Heart left ventricle (tissue), 16 donors: ENCODE measurements around the gene DNM2. TPM values are rescaled to one million over a fixed set of nuclear protein-coding genes. Genes with fewer than 3 reads are reported as not detected.
A peak's percentile ranks its signal among the peaks of the same experiment; 100 is the strongest.

ENCODE experiments used
- ATAC-seq, 4 donors: fragments of 200-7000 bp; cut with Tn5 transposase; one replicate each; pipeline ENCODE4 v1.9.1; 2020 to 2022; ENCODE audit warnings: moderate library complexity in 4 of 4, mild to moderate bottlenecking in 3 of 4, moderate number of reproducible peaks in 1 of 4
- DNase-seq, 5 donors: peaks; one replicate each; pipeline ENCODE4 v3.0.0-alpha.2; 2020
- H3K27ac ChIP-seq, 12 donors: fragments of 200-600 bp; sonication (generic) in 4 of 12; one replicate each; pipeline versions ENCODE4 v1.5.0 to v1.8.0; 2016 to 2022; ENCODE audit warnings: mild to moderate bottlenecking in 2 of 12
- H3K27me3 ChIP-seq, 9 donors: fragments of 200-600 bp; sonication (generic) in 2 of 9; one replicate each; pipeline versions ENCODE4 v1.5.1 to v1.8.0; 2016 to 2022; ENCODE audit warnings: mild to moderate bottlenecking in 3 of 9
- H3K36me3 ChIP-seq, 9 donors: fragments of 200-600 bp; sonication (generic) in 2 of 9; one replicate each; pipeline versions ENCODE4 v1.5.0 to v1.8.0; 2018 to 2022; ENCODE audit warnings: mild to moderate bottlenecking in 2 of 9
- H3K4me1 ChIP-seq, 12 donors: fragments of 200-600 bp; sonication (generic) in 4 of 12; one replicate each; pipeline versions ENCODE4 v1.5.0 to v1.8.0; 2016 to 2022; ENCODE audit warnings: mild to moderate bottlenecking in 3 of 12
- H3K4me3 ChIP-seq, 12 donors: fragments of 200-600 bp; sonication (generic) in 4 of 12; one replicate each; pipeline versions ENCODE4 v1.5.0 to v1.8.0; 2017 to 2022; ENCODE audit warnings: mild to moderate bottlenecking in 9 of 12, moderate library complexity in 4 of 12
- H3K9me3 ChIP-seq, 12 donors: fragments of 200-600 bp; sonication (generic) in 4 of 12; one replicate each; pipeline versions ENCODE4 v1.5.0 to v1.8.0; 2016 to 2022; ENCODE audit warnings: mild to moderate bottlenecking in 1 of 12
- POLR2A ChIP-seq, 2 donors: fragments of 450-650 bp; IDR thresholded peaks; one replicate each; pipeline ENCODE4 v1.6.1; 2017; ENCODE audit warnings: antibody characterized with exemption in 2 of 2, mild to moderate bottlenecking in 2 of 2, moderate library complexity in 2 of 2
- WGBS, 4 donors: extraction: QIAGEN DNeasy Blood & Tissue Kit in 2 of 4; methylation state at CpG; one replicate each; pipeline versions ENCODE4 v1.1.5 to v1.1.7; 2013 to 2018; 5-methylcytosine and 5-hydroxymethylcytosine counted together
- intact Hi-C, 10 donors: fragments of 100-400 bp; cut with DNase I; formaldehyde crosslinking; loops; one replicate each; pipeline versions ENCODE4 v1.11.1 to v1.14.2; 2022
- polyA plus RNA-seq, 2 donors: library from polyadenylated mRNA; stranded (reverse); fragments of 200-250 nt; gene quantifications; one replicate each; pipeline ENCODE4 v1.2.3, GENCODE V29; 2013
- total RNA-seq, 9 donors: library from RNA; depleted of rRNA in 2 of 9; stranded (reverse); fragments of >200 nt in 2 of 9; fragmentation: NEBNext Ultra II Directional in 3 of 9; extraction: Animal tissue kit (Norgen Biotek cat#: 25700) in 3 of 9; gene quantifications; one replicate each; pipeline versions ENCODE4 v1.1.0 to v1.2.4, GENCODE V29; 2016 to 2023
- TF ChIP-seq, protein P1 (sequence below), 12 donors: fragments of 200-600 bp; sonication (generic) in 4 of 12; IDR thresholded peaks; one replicate each; pipeline versions ENCODE4 v1.5.0 to v1.8.0; 2018 to 2022; ENCODE audit warnings: antibody characterized with exemption in 12 of 12, mild to moderate bottlenecking in 5 of 12
- donor health status: ischemic (EF 13 %, LVEDD 7.1; RV severe dilation, severe dysfunction).
- donor health status: healthy with polysubstance abuse.
- donor health status: DM: no; HTN: yes; CAD: no.
- donor health status: DM: no; HTN: no; CAD: no.
- donor health status: ischemic (EF 25% LVEDD 6.9; RV normal size, moderate dysfunction).
- donor health status: ischemic (EF 25% LVEDD 5.7; RV mildly dilated, moderate dysfunction).
- donor health status: healthy.
- donor health status: DM: yes; HTN: yes; CAD: no.
- donor health status: ischemic (EF 35%, LVEDD 5.7; RV mildly dilated, moderate dysfunction).
- donor health status: nonischemic (EF 11% LVEDD 7.7; RV severe dilation, severe dysfunction).
- donor health status: DM: yes; HTN: yes; CAD: no.
- donor health status: PGD.
- donor health status: ischemic (EF 29% LVEDD 5.4; RV normal size, mild dysfunction).
- donor health status: nonischemic (EF 23%, LVEDD 6.1; RV moderate dilation, normal function).

Gene DNM2
- total and polyA plus RNA-seq, 11 donors, result 98.9 to 204 (median 131) TPM

DNA sequence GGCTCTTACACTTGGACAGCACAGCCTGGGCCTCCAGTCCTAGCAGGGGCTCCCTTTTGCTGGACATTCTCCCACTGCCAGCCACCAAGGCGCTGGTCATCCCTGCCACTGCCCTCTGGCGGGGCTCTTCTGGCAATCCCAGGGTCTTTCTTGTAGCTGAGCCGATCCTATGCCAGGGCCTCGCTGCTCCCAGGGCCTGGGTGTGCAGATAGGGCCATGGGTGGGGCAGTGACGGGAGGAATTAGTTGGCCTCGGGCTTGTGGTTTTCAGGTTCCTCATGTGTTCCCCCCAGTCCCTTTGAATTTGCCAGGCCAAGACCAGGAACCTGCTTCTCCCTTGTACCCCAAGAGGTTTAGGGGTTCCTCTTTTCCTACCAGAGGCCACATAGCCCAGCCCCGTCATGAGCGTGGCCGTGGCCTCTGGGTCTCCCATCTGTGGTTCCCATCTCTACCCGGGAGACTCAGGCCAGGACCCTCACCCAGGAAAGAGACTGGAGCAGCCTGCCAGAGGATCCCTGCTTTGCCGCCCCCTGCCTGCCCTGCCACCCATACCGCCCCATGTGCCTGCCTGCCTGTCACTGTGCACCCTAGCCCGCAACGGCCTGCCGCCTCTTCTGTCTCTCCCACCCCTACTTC lies 91.9 kb downstream of the DNM2 start:
- no peak overlapping the region for H3K4me3 ChIP-seq
- DNase-seq (no peak), ATAC-seq (peak in 2 of 4 donors; percentile 5 to 12)
- H3K36me3 ChIP-seq, result peaks cover 0 to 97% (median 92%) of the 10 kb centered on the region in 9 donors
- no peaks in the 10 kb centered on the region for H3K9me3 ChIP-seq
- 88 to 94% (median 92%) methylated on average over 13 to 15 of the region's 15 CpGs for WGBS, 4 donors
- H3K27ac ChIP-seq, result peak overlapping the region in 1 of 12 donors; percentile 74
- peaks cover 0 to 74% (median 0%) of the 10 kb centered on the region in 12 donors for H3K4me1 ChIP-seq
- TF ChIP-seq POLR2A (IDR thresholded peaks at IDR 0.05), result no peak
- TF ChIP-seq, protein P1, sequence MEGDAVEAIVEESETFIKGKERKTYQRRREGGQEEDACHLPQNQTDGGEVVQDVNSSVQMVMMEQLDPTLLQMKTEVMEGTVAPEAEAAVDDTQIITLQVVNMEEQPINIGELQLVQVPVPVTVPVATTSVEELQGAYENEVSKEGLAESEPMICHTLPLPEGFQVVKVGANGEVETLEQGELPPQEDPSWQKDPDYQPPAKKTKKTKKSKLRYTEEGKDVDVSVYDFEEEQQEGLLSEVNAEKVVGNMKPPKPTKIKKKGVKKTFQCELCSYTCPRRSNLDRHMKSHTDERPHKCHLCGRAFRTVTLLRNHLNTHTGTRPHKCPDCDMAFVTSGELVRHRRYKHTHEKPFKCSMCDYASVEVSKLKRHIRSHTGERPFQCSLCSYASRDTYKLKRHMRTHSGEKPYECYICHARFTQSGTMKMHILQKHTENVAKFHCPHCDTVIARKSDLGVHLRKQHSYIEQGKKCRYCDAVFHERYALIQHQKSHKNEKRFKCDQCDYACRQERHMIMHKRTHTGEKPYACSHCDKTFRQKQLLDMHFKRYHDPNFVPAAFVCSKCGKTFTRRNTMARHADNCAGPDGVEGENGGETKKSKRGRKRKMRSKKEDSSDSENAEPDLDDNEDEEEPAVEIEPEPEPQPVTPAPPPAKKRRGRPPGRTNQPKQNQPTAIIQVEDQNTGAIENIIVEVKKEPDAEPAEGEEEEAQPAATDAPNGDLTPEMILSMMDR (IDR thresholded peaks at IDR 0.05), result no peak
- no peaks in the 10 kb centered on the region for H3K27me3 ChIP-seq
- intact Hi-C loops, result no loop called here

DNA sequence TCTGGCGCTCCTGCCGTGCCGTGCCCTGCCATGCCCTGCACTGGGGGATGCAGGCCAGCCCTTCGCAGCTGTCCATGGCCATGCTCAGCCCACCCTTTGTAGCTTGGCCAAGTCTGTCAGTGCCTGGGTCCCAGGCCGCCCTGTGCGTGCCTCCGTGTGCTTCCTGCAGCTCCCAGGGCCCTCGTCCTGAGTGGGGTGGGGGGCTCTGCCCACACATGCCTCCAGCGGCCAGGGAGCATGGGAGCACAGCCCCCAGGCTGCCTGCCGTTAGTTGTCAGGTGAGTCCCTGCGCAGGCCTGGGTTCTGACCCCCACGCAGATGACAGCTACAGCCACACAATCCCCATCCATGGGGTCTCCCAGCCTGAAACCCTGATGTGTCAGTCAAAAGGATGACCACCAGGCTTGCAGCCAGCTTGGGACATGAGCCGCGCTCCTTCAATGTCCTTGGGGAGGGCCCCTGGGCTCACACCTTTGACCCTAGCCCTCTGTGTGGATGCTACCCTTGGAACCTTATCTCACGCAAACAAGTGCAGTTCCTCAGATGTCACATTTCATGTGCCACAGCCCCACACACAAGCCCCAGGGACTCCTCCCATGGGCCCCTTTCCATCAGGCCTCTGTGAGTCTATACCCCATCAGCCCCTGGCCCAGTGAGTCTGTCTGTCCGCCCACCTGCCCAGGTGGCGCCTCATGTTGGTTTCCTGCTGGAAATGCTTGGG lies 93.7 kb downstream of the DNM2 start:
- 91 to 96% (median 94%) methylated on average over 12 to 17 of the region's 17 CpGs for WGBS, 4 donors
- ATAC-seq (no peak), DNase-seq (no peak)
- no peak for TF ChIP-seq POLR2A (IDR thresholded peaks at IDR 0.05)
- TF ChIP-seq, protein P1 (IDR thresholded peaks at IDR 0.05), result no peak
- H3K4me1 ChIP-seq, result peaks cover 0 to 73% (median 0%) of the 10 kb centered on the region in 12 donors
- H3K36me3 ChIP-seq, result peaks cover 3 to 96% (median 86%) of the 10 kb centered on the region in 9 donors
- H3K9me3 ChIP-seq, result no peaks in the 10 kb centered on the region
- H3K27ac ChIP-seq, result peak overlapping the region in 1 of 12 donors; percentile 85
- H3K27me3 ChIP-seq, result no peaks in the 10 kb centered on the region
- intact Hi-C loops, result no loop called here
- no peak overlapping the region for H3K4me3 ChIP-seq

DNA sequence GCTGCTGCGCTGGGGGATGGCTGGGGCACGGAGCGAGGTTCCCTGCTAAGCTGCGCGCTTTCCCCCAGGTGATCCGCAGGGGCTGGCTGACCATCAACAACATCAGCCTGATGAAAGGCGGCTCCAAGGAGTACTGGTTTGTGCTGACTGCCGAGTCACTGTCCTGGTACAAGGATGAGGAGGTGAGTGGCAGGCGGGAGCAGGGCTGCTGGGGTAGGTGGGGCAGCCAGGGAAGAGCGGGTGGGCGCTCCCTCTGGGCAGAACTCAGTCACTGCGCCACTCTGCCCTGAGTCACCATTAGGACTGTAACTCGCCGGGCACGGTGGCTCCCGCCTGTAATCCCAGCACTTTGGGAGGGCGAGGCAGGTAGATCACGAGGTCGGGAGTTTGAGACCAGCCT lies 94.3 kb downstream of the DNM2 start:
- no peak for DNase-seq
- 95 to 97% (median 96%) methylated on average over 14 to 19 of the region's 19 CpGs for WGBS, 4 donors
- H3K27ac ChIP-seq, result peak overlapping the region in 1 of 12 donors; percentile 85
- ATAC-seq, result no peak
- intact Hi-C loops, result no loop called here
- peaks cover 3 to 95% (median 88%) of the 10 kb centered on the region in 9 donors for H3K36me3 ChIP-seq
- no peaks in the 10 kb centered on the region for H3K9me3 ChIP-seq
- H3K27me3 ChIP-seq, result no peaks in the 10 kb centered on the region
- H3K4me3 ChIP-seq, result no peak overlapping the region
- peaks cover 0 to 73% (median 0%) of the 10 kb centered on the region in 12 donors for H3K4me1 ChIP-seq
- TF ChIP-seq, protein P1 (IDR thresholded peaks at IDR 0.05), result no peak
- no peak for TF ChIP-seq POLR2A (IDR thresholded peaks at IDR 0.05)

DNA sequence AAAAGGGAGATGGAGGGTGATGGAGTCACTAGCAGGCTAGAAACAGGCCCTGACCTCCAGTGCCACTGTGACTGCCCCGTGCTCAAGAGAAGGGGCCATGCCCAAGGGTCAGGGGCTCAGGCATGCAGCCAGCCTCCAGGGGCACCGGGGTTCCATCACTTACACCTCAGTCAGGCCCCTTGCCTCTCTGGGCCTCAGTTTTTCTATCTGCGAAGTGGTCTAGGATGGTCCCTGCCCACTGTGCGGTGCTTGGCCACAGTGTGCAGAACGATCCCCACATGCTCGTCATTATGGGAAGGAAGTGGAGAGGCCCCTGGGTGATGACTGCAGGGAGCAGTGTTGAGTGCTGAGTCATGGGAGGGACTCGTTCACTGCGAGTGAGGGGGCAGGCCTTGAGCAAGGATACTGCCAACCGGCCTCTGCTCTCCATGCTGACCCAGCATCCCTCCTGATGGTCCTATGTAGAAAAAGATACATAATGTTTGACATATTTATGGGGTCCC lies 95.1 kb downstream of the DNM2 start:
- intact Hi-C loops, result no loop called here
- peak in 3 of 5 donors; percentile 43 to 83 (median 45) for DNase-seq
- H3K36me3 ChIP-seq, result peaks cover 3 to 94% (median 87%) of the 10 kb centered on the region in 9 donors
- no peak overlapping the region for H3K4me3 ChIP-seq
- peaks cover 0 to 73% (median 0%) of the 10 kb centered on the region in 12 donors for H3K4me1 ChIP-seq
- no peaks in the 10 kb centered on the region for H3K27me3 ChIP-seq
- peak overlapping the region in 6 of 12 donors; percentile 1 to 85 (median 22) for H3K27ac ChIP-seq
- ATAC-seq, result peak in 3 of 4 donors; percentile 60 to 69 (median 67)
- WGBS, 4 donors, result 57 to 64% (median 60%) methylated on average over 8 to 9 of the region's 9 CpGs
- H3K9me3 ChIP-seq, result no peaks in the 10 kb centered on the region
- no peak for TF ChIP-seq POLR2A (IDR thresholded peaks at IDR 0.05)
- TF ChIP-seq, protein P1 (IDR thresholded peaks at IDR 0.05), result no peak
